DOHH2 (cell line): ENCODE measurements around the gene PDIK1L.

ENCODE experiments used
- H3F3A ChIP-seq: fragments of 200-600 bp; sonication (generic), shearing (Covaris generic); 2 replicates; pipeline ENCODE4 v1.6.0; 2016; ENCODE audit warnings: antibody characterized with exemption, mild to moderate bottlenecking; ENCODE audit not compliant: control insufficient read depth, insufficient read depth
- H3K27ac ChIP-seq: fragments of 200-600 bp; sonication (generic); 2 replicates; pipeline ENCODE4 v1.5.1; 2014; ENCODE audit warnings: low read depth, mild to moderate bottlenecking, low read length, moderate library complexity
- H3K27me3 ChIP-seq: fragments of 200-600 bp; sonication (generic); 2 replicates; pipeline ENCODE4 v1.6.1; 2014; ENCODE audit warnings: mild to moderate bottlenecking, low read length, mixed read lengths; ENCODE audit not compliant: control insufficient read depth
- H3K36me3 ChIP-seq: fragments of 200-600 bp; sonication (generic); 2 replicates; pipeline ENCODE4 v1.6.1; 2014; ENCODE audit warnings: mild to moderate bottlenecking, low read length, moderate library complexity, mixed read lengths; ENCODE audit not compliant: control insufficient read depth
- H3K4me1 ChIP-seq: fragments of 200-600 bp; sonication (generic); 2 replicates; pipeline ENCODE4 v1.6.1; 2014; ENCODE audit warnings: mild to moderate bottlenecking, low read length, mixed read lengths; ENCODE audit not compliant: control insufficient read depth
- H3K4me2 ChIP-seq: fragments of 200-600 bp; sonication (generic); 2 replicates; pipeline ENCODE4 v1.6.0; 2014; ENCODE audit warnings: mild to moderate bottlenecking, low read length, moderate library complexity
- H3K4me3 ChIP-seq: fragments of 200-600 bp; sonication (generic); 2 replicates; pipeline ENCODE4 v1.5.1; 2014; ENCODE audit warnings: mild to moderate bottlenecking, low read length, mixed read lengths
- H3K79me2 ChIP-seq: fragments of 200-600 bp; sonication (generic); 2 replicates; pipeline ENCODE4 v1.6.1; 2014; ENCODE audit warnings: mild to moderate bottlenecking, low read length, mixed read lengths; ENCODE audit not compliant: control insufficient read depth
- H3K9me2 ChIP-seq: fragments of 200-600 bp; sonication (generic); replicated peaks from 2 replicates; pipeline ENCODE4 v1.6.1; 2014; ENCODE audit warnings: mild to moderate bottlenecking, low read length, mixed read lengths; ENCODE audit not compliant: control insufficient read depth
- H3K9me3 ChIP-seq: fragments of 200-600 bp; sonication (generic); 2 replicates; pipeline ENCODE4 v1.6.1; 2014; ENCODE audit warnings: antibody characterized with exemption, low read length, mixed read lengths; ENCODE audit not compliant: control insufficient read depth, insufficient read depth
- H4K20me1 ChIP-seq: fragments of 200-600 bp; sonication (generic); 2 replicates; pipeline ENCODE4 v1.6.0; 2014; ENCODE audit warnings: low read depth, mild to moderate bottlenecking, antibody characterized with exemption, low read length, moderate library complexity; ENCODE audit not compliant: control insufficient read depth, insufficient read depth
- EZH2phosphoT487 ChIP-seq: fragments of 200-600 bp; sonication (generic); IDR thresholded peaks from 2 replicates; pipeline ENCODE4 v1.6.1; 2017; ENCODE audit warnings: borderline replicate concordance, mild to moderate bottlenecking, antibody characterized with exemption, low read length, moderate library complexity, mixed read lengths
- TF ChIP-seq, protein P1 (sequence below): fragments of 200-600 bp; sonication (generic); IDR thresholded peaks from one replicate; pipeline ENCODE4 v1.5.1; 2014; ENCODE audit warnings: antibody characterized with exemption, mild to moderate bottlenecking, low read depth, low read length; ENCODE audit not compliant: poor library complexity, severe bottlenecking

The PDIK1L gene

DNA sequence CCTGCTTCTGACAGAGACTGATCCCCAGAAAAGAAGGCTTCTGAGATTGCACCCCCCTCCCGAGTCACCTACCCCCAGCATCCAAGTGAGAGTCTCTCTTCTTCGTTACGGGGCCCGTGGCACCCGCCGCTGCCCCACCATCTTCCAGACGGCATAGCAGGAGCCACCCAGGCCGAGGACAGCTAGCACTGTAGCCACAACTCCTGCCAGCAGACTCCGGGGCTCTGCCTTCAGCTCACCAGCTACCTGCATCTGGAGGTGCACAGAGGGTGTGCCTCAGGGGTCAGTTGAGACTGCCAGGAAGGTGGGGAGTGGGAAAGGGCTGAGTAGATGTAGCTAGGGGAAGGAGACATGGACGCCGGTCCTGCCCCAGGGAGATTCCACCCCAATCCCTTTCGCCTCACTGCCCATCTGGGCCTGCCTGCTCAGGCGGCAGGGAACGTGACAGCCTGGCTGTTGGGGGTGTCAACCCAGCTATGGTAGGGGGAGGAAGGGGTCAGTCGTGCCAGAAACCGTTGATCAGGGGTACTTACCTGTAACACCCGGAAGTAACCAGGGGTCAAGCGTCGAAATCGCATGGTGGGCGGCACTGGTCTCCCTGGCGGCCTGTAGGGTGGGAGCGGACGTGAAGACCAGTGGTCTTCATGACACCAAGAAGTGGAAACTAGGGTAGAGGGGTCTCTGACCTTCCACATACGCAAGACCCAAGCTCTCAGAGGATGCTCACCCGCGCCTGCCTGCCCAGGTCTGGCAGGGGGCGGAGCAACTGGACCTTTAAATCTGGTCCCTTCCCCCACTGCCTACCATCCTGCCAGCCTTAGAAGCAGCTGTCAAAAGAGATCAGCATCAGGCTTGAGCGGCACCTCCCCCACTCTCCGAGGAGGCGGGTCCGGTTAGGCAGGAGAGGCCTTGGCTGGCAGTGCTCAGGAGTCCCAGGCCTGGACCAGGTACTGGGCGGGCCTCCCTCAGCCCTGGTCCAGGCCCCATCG, 59.8 kb downstream of the PDIK1L start, which contains the start of gene ZNF593OS:
Gene ZNF593OS (minus strand): TSS at position 749 of the 989 bp plus-strand sequence. CDS start 171 bp downstream, at position 578.
- TF ChIP-seq, protein P1, sequence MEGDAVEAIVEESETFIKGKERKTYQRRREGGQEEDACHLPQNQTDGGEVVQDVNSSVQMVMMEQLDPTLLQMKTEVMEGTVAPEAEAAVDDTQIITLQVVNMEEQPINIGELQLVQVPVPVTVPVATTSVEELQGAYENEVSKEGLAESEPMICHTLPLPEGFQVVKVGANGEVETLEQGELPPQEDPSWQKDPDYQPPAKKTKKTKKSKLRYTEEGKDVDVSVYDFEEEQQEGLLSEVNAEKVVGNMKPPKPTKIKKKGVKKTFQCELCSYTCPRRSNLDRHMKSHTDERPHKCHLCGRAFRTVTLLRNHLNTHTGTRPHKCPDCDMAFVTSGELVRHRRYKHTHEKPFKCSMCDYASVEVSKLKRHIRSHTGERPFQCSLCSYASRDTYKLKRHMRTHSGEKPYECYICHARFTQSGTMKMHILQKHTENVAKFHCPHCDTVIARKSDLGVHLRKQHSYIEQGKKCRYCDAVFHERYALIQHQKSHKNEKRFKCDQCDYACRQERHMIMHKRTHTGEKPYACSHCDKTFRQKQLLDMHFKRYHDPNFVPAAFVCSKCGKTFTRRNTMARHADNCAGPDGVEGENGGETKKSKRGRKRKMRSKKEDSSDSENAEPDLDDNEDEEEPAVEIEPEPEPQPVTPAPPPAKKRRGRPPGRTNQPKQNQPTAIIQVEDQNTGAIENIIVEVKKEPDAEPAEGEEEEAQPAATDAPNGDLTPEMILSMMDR: no peak
- no peak for TF ChIP-seq EZH2phosphoT487
- no peak within 1 kb of the TSS for H3K27ac ChIP-seq
- no peaks in the 10 kb centered on the region for H4K20me1 ChIP-seq
- H3K27me3 ChIP-seq: no peaks in the 10 kb centered on the region
- no peaks in the 10 kb centered on the region for H3K9me3 ChIP-seq
- H3F3A ChIP-seq: peaks cover 3% of the 10 kb centered on the region; the same call in 1 of the 2 replicates
- H3K9me2 ChIP-seq: no peaks in the 10 kb centered on the region
- H3K79me2 ChIP-seq: peaks cover 20% of the 10 kb centered on the region
- peaks cover 14% of the 10 kb centered on the region for H3K4me1 ChIP-seq
- H3K4me3 ChIP-seq: peak within 1 kb of the TSS; percentile 93
- peaks cover 22% of the 10 kb centered on the region for H3K36me3 ChIP-seq
- H3K4me2 ChIP-seq: peak within 1 kb of the TSS; percentile 89
